ENCODE data around the gene TRNP1.
A peak's percentile ranks its signal among the peaks of the same experiment; 100 is the strongest.
"Not testable (repeated sequence)": the region's sequence is repeated elsewhere in the genome, so short reads cannot be mapped to it uniquely, and the experiment has no call there.

Gene TRNP1

GRCh38 chr1:26981146-26981846 is 12.2 kb upstream of the TRNP1 start:
- DNase-seq (ENCODE audit: low read depth in 1 of 2, low spot score in 1 of 2) = no peak
- TF ChIP-seq JUND (IDR thresholded peaks at IDR 0.05; ENCODE audit: low read depth) = no peak
- in situ Hi-C loops (cut with HindIII; ENCODE audit: low pct_unique_long_range_greater_than_20kb, low sequenced_read_pairs) = no loop called here

GRCh38 chr1:26983863-26984262 is 9.6 kb upstream of the TRNP1 start:
- TF ChIP-seq JUND (IDR thresholded peaks at IDR 0.05; ENCODE audit: low read depth) = no peak
- in situ Hi-C loops (cut with HindIII; ENCODE audit: low pct_unique_long_range_greater_than_20kb, low sequenced_read_pairs) = no loop called here
- no peak for DNase-seq (ENCODE audit: low read depth in 1 of 2, low spot score in 1 of 2)

- no peak for DNase-seq (ENCODE audit: low read depth in 1 of 2, low spot score in 1 of 2)
- no peak for TF ChIP-seq JUND (IDR thresholded peaks at IDR 0.05; ENCODE audit: low read depth)
- in situ Hi-C loops (cut with HindIII; ENCODE audit: low pct_unique_long_range_greater_than_20kb, low sequenced_read_pairs) = no loop called here
Observed at GRCh38 chr1:26984291-26984690, 9.2 kb upstream of the TRNP1 start.

- DNase-seq (ENCODE audit: low read depth in 1 of 2, low spot score in 1 of 2) = no peak
- no peak for TF ChIP-seq JUND (IDR thresholded peaks at IDR 0.05; ENCODE audit: low read depth)
- in situ Hi-C loops (cut with HindIII; ENCODE audit: low pct_unique_long_range_greater_than_20kb, low sequenced_read_pairs) = no loop called here
Observed at GRCh38 chr1:26986658-26987057, 6.8 kb upstream of the TRNP1 start.

- in situ Hi-C loops (cut with HindIII; ENCODE audit: low pct_unique_long_range_greater_than_20kb, low sequenced_read_pairs); DNase-seq (ENCODE audit: low read depth in 1 of 2, low spot score in 1 of 2): not testable (repeated sequence)
Observed at GRCh38 chr1:26989403-26990109, 3.9 kb upstream of the TRNP1 start.

- DNase-seq (ENCODE audit: low read depth in 1 of 2, low spot score in 1 of 2) = no peak
- in situ Hi-C loops (cut with HindIII; ENCODE audit: low pct_unique_long_range_greater_than_20kb, low sequenced_read_pairs) = no loop called here
- TF ChIP-seq JUND (IDR thresholded peaks at IDR 0.05; ENCODE audit: low read depth) = no peak
Observed at GRCh38 chr1:26991310-26992116, 2.0 kb upstream of the TRNP1 start.

GRCh38 chr1:26994020-26994786 is 711 bp downstream of the TRNP1 start:
- no peak for TF ChIP-seq JUND (IDR thresholded peaks at IDR 0.05; ENCODE audit: low read depth)
- in situ Hi-C loops (cut with HindIII; ENCODE audit: low pct_unique_long_range_greater_than_20kb, low sequenced_read_pairs) = no loop called here
- DNase-seq (ENCODE audit: low read depth in 1 of 2, low spot score in 1 of 2) = peak in 1 of 2 experiments; percentile 27

- in situ Hi-C loops (cut with HindIII; ENCODE audit: low pct_unique_long_range_greater_than_20kb, low sequenced_read_pairs) = no loop called here
- DNase-seq (ENCODE audit: low read depth in 1 of 2, low spot score in 1 of 2) = no peak
- no peak for TF ChIP-seq JUND (IDR thresholded peaks at IDR 0.05; ENCODE audit: low read depth)
Observed at GRCh38 chr1:26994787-26995517, 1.5 kb downstream of the TRNP1 start.

GRCh38 chr1:26996024-26996423 is 2.5 kb downstream of the TRNP1 start:
- no peak for TF ChIP-seq JUND (IDR thresholded peaks at IDR 0.05; ENCODE audit: low read depth)
- DNase-seq (ENCODE audit: low read depth in 1 of 2, low spot score in 1 of 2) = no peak
- in situ Hi-C loops (cut with HindIII; ENCODE audit: low pct_unique_long_range_greater_than_20kb, low sequenced_read_pairs) = no loop called here

- DNase-seq (ENCODE audit: low read depth in 1 of 2, low spot score in 1 of 2) = no peak
- no peak for TF ChIP-seq JUND (IDR thresholded peaks at IDR 0.05; ENCODE audit: low read depth)
- in situ Hi-C loops (cut with HindIII; ENCODE audit: low pct_unique_long_range_greater_than_20kb, low sequenced_read_pairs) = no loop called here
Observed at GRCh38 chr1:26996665-26997064, 3.2 kb downstream of the TRNP1 start.

GRCh38 chr1:26998429-26999300 is 5.2 kb downstream of the TRNP1 start:
- TF ChIP-seq JUND (IDR thresholded peaks at IDR 0.05; ENCODE audit: low read depth) = no peak
- in situ Hi-C loops (cut with HindIII; ENCODE audit: low pct_unique_long_range_greater_than_20kb, low sequenced_read_pairs) = no loop called here
- no peak for DNase-seq (ENCODE audit: low read depth in 1 of 2, low spot score in 1 of 2)
